ENCODE results near the gene CYP21A2. TPM values are rescaled to one million over a fixed set of nuclear protein-coding genes. Genes with fewer than 3 reads are reported as not detected.

Gene CYP21A2
- total and polyA plus RNA-seq, 10 of the 15 experiments (the other 5 are each of a cell fraction or from before 2014, with no cell fraction given), result 0.04 to 0.92 (median 0.23) TPM; not detected in 7

DNA sequence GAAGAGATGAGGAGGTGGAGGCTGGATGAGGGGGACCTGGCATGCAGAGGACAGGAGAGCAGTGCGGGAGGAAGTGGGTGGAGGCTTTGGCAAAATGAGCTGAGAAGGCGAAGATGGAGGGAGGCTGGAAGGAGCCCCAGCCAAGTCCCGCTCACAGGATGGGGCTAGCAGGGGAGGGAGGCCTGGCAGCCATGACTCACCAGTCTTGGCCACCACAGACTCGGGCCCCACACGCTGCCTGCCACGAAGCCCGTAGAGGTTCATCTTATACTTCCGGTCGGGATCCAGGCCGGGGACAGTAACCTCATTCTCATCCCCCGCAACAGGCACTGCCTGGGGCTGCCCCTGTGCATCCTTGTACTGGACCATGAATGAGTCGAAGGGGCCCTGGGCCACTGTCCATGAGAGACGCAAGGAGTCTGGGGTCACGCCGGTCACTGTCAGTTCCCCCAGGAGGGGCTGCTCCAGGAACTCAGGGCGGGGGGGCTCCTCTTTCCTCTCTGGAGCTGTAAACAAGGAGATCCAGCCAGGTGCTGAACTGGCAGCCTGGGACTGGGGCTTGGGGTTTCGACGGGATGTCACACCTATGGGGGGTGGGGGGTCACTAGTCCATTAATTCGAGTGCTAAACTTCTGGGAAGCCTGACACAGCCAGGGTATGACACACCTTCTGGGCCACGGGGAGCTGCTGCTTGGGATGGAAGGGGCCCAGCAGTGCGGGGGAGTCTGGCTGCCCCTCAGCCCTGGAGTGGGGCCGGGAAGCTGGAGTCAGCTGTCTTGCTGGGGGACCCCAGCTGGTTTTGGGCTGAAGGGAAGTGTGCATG, 43.2 kb downstream of the CYP21A2 start:
- no peaks in the 10 kb centered on the region for H3K9me3 ChIP-seq (replicated peaks; ENCODE audit: control insufficient read depth, insufficient read depth, low read length)
- H3K79me2 ChIP-seq (ENCODE audit: control insufficient read depth, insufficient read depth, low read length), result no peaks in the 10 kb centered on the region
- ATAC-seq (no peak), DNase-seq (ENCODE audit: low read depth, low spot score) (no peak), FAIRE-seq (no peak)
- in situ Hi-C loops (cut with MboI) (no loop called here), intact Hi-C loops (cut with micrococcal nuclease; ENCODE audit: unreplicated experiment) (no loop called here)
- H3K4me2 ChIP-seq (ENCODE audit: control insufficient read depth, insufficient read depth), result no peak overlapping the region
- ChIA-PET SMC1A (ENCODE audit: uncharacterized antibody, unreplicated experiment) (no interaction called here), CTCF (no interaction called here), RAD21 (ENCODE audit: unreplicated experiment) (no interaction called here), POLR2A (no interaction called here)
- H3K36me3 ChIP-seq (ENCODE audit: control insufficient read depth in 2 of 2, insufficient read depth in 2 of 2, low read length in 1 of 2), result no peaks in the 10 kb centered on the region
- H4K20me1 ChIP-seq (ENCODE audit: control insufficient read depth, insufficient read depth), result no peaks in the 10 kb centered on the region
- TF ChIP-seq NFIC (IDR thresholded peaks at IDR 0.05; ENCODE audit: low read depth, low read length) (no peak), PAX5 (IDR thresholded peaks at IDR 0.05; ENCODE audit: borderline replicate concordance, low read depth, low read length) (no peak), ZNF592 (IDR thresholded peaks at IDR 0.05) (no peak), PAX8 (IDR thresholded peaks at IDR 0.05) (no peak), HDAC2 (IDR thresholded peaks at IDR 0.05) (no peak), BRCA1 (IDR thresholded peaks at IDR 0.05; ENCODE audit: low read depth, low read length) (no peak), MTA2 (IDR thresholded peaks at IDR 0.05; ENCODE audit: low read depth) (no peak), RCOR1 (conservative IDR thresholded peaks at IDR 0.05; ENCODE audit: low read depth, low read length) (no peak), ZBTB11 (CRISPR knock-in tag; IDR thresholded peaks at IDR 0.05) (no peak), TARDBP (IDR thresholded peaks at IDR 0.05; ENCODE audit: borderline replicate concordance) (no peak), NFXL1 (IDR thresholded peaks at IDR 0.05; ENCODE audit: borderline replicate concordance) (no peak)
- no peak overlapping the region for H2AFZ ChIP-seq (ENCODE audit: control insufficient read depth, low read depth, low read length)
- peaks cover 3 to 8% of the 10 kb centered on the region in 2 experiments; a peak in 3 of 4 replicates for H3K27me3 ChIP-seq (replicated peaks in 1 of 2; ENCODE audit: control insufficient read depth in 2 of 2, insufficient read depth in 2 of 2, low read length in 1 of 2)
- H3K27ac ChIP-seq (ENCODE audit: control insufficient read depth, insufficient read depth), result no peak overlapping the region
- H3K9ac ChIP-seq (ENCODE audit: control insufficient read depth, insufficient read depth, low read length), result no peak overlapping the region
- BruUV-seq (replicated peaks), result no TSS peak
- WGBS (ENCODE audit: insufficient coverage, insufficient replicate concordance, low lambda C conversion rate, missing lambda C conversion rate), result 45% methylated on average over 22 of the region's 22 CpGs
- peaks cover 6% of the 10 kb centered on the region for H3K4me1 ChIP-seq (ENCODE audit: control insufficient read depth, insufficient read depth, low read length)
- H3K4me3 ChIP-seq, result no peak overlapping the region
